GM10248 (cell line): ENCODE measurements around the gene CD4.

Experiments
- CTCF ChIA-PET: fragments of 300-600 bp; sonication (Branson Sonifier 250); formaldehyde crosslinking; extraction: SDS; loops from one replicate; lab custom pipeline; 2021; ENCODE audit warnings: antibody characterized with exemption; lab: Yijun Ruan, JAX
- POLR2A ChIA-PET: fragments of 350-650 bp; sonication (Branson Sonifier 250); formaldehyde crosslinking; extraction: SDS; loops from one replicate; lab custom pipeline; 2020; ENCODE audit warnings: antibody characterized with exemption; lab: Yijun Ruan, JAX
- DNase-seq: peaks from one replicate; pipeline ENCODE4 v3.0.0; 2012; ENCODE audit errors: extremely low spot score
- CTCF ChIP-seq: IDR thresholded peaks from 2 replicates; pipeline ENCODE4 v1.5.1; 2012; ENCODE audit warnings: mild to moderate bottlenecking, low read depth; ENCODE audit errors: extremely low read depth, missing control alignments, control extremely low read depth

Gene CD4

GRCh38 chr12:6831450-6831995 lies 42.2 kb downstream of the CD4 start:
- POLR2A ChIA-PET = no interaction called here
- DNase-seq = no peak
- CTCF ChIA-PET = interaction anchor here (0.9 to 3.8 kb wide), 8 partner anchors 9 to 278 kb away, joined by 3 to 15 read pairs (median 3); partner anchors contain the start of genes GNB3, GPR162, SPSB2 and TPI1
- no peak for TF ChIP-seq CTCF

GRCh38 chr12:6832125-6832524 lies 42.8 kb downstream of the CD4 start:
- DNase-seq = no peak
- POLR2A ChIA-PET = no interaction called here

GRCh38 chr12:6833189-6833890 lies 44.0 kb downstream of the CD4 start:
- no peak for TF ChIP-seq CTCF
- no peak for DNase-seq
- ChIA-PET CTCF (interaction anchor here (0.9 to 5.7 kb wide), 13 partner anchors 9 to 275 kb away, joined by 3 to 46 read pairs (median 7); partner anchors contain the start of genes C1RL, CDCA3, LAG3 and MLF2), POLR2A (interaction anchor here (0.5 kb wide), 1 partner anchor 72 kb away, joined by 3 read pairs; no protein-coding TSS in a partner anchor)

More at GRCh38 chr12:6832125-6832524, 42.8 kb downstream of the CD4 start:
- CTCF ChIA-PET = interaction anchor here (1.2 to 5.7 kb wide), 7 partner anchors 8 to 279 kb away, joined by 3 to 46 read pairs (median 5); partner anchors contain the start of genes CDCA3, GNB3, GPR162 and TPI1
- no peak for TF ChIP-seq CTCF

GRCh38 chr12:6834254-6834653 lies 44.9 kb downstream of the CD4 start:
- ChIA-PET POLR2A (interaction anchor here (0.8 kb wide), 1 partner anchor 17 kb away, joined by 5 read pairs; the partner anchor contains the start of gene CDCA3), CTCF (interaction anchor here (0.7 to 5.7 kb wide), 26 partner anchors 10 to 141 kb away, joined by 3 to 46 read pairs (median 4); partner anchors contain the start of genes CD4, CDCA3, GPR162 and LAG3)
- no peak for TF ChIP-seq CTCF
- no peak for DNase-seq

GRCh38 chr12:6834873-6835272 lies 45.5 kb downstream of the CD4 start:
- CTCF ChIA-PET = interaction anchor here (0.7 to 5.7 kb wide), 27 partner anchors 8 to 142 kb away, joined by 3 to 46 read pairs (median 4); partner anchors contain the start of genes CD4, CDCA3, GPR162 and LAG3
- no peak for DNase-seq
- no peak for TF ChIP-seq CTCF
- POLR2A ChIA-PET = interaction anchor here (0.8 kb wide), 1 partner anchor 16 kb away, joined by 5 read pairs; the partner anchor contains the start of gene CDCA3

GRCh38 chr12:6836851-6837250 lies 47.5 kb downstream of the CD4 start:
- no peak for TF ChIP-seq CTCF
- CTCF ChIA-PET = interaction anchor here (0.9 to 5.7 kb wide), 14 partner anchors 8 to 298 kb away, joined by 3 to 46 read pairs (median 6); partner anchors contain the start of genes CDCA3, COPS7A, MLF2 and PTMS
- no peak for DNase-seq
- POLR2A ChIA-PET = interaction anchor here (0.6 to 1.7 kb wide), 2 partner anchors 30 to 126 kb away, joined by 4 to 14 read pairs; partner anchors contain the start of gene TPI1
